Mesenchymal stem cell (in vitro differentiated cells and primary cell): Measurements from ENCODE around the gene RBSN.
A peak's percentile ranks its signal among the peaks of the same experiment; 100 is the strongest.

Source experiments
- DNase-seq: peaks from one replicate; pipeline ENCODE4 v3.0.0-alpha.2; 2013
- H2AFZ ChIP-seq: one replicate; pipeline ENCODE4 v1.6.1; 2013; ENCODE audit warnings: low read depth, mild to moderate bottlenecking, control low read depth, inconsistent platforms, low read length, moderate library complexity
- H2AK5ac ChIP-seq: 2 replicates; pipeline ENCODE4 v1.6.1; 2013; ENCODE audit warnings: low read length, moderate library complexity, mild to moderate bottlenecking, inconsistent platforms; ENCODE audit not compliant: severe bottlenecking
- H2BK120ac ChIP-seq: one replicate; pipeline ENCODE4 v1.6.1; 2013; ENCODE audit warnings: low read depth, mild to moderate bottlenecking, inconsistent platforms, low read length, moderate library complexity
- H2BK12ac ChIP-seq, 2 experiments: one replicate each; pipeline ENCODE4 v1.6.1; 2013; ENCODE audit warnings: inconsistent platforms in 2 of 2, low read length in 2 of 2, mild to moderate bottlenecking in 2 of 2, moderate library complexity in 2 of 2, control low read depth in 1 of 2
- H2BK15ac ChIP-seq: one replicate; pipeline ENCODE4 v1.6.1; 2013; ENCODE audit warnings: mild to moderate bottlenecking, low read depth, inconsistent platforms; ENCODE audit not compliant: poor library complexity, severe bottlenecking
- H2BK5ac ChIP-seq: 2 replicates; pipeline ENCODE4 v1.6.1; 2013; ENCODE audit warnings: low read depth, mild to moderate bottlenecking, low read length, control low read depth, inconsistent platforms; ENCODE audit not compliant: poor library complexity, severe bottlenecking
- H3K14ac ChIP-seq, 2 experiments: one replicate each; pipeline ENCODE4 v1.6.1; 2013; ENCODE audit warnings: inconsistent platforms in 2 of 2, low read length in 2 of 2, control low read depth in 1 of 2, mild to moderate bottlenecking in 1 of 2, moderate library complexity in 1 of 2
- H3K18ac ChIP-seq, 2 experiments: one replicate each; pipeline ENCODE4 v1.6.1; 2013; ENCODE audit warnings: inconsistent platforms in 2 of 2, low read length in 2 of 2, control low read depth in 1 of 2, low read depth in 1 of 2, mild to moderate bottlenecking in 1 of 2
- H3K23ac ChIP-seq, 2 experiments: one replicate each; pipeline ENCODE4 v1.6.1; 2013; ENCODE audit warnings: inconsistent platforms in 2 of 2, low read length in 2 of 2, mild to moderate bottlenecking in 2 of 2, moderate library complexity in 2 of 2, control low read depth in 1 of 2
- H3K27ac ChIP-seq: 2 replicates; pipeline ENCODE4 v1.5.1; 2013; ENCODE audit warnings: mild to moderate bottlenecking, moderate library complexity, low read length, control low read depth, inconsistent platforms; ENCODE audit not compliant: poor library complexity, severe bottlenecking
- H3K27me3 ChIP-seq, 2 experiments: 2 replicates each; pipeline versions ENCODE4 v1.6.1 to v1.7.0; 2013; ENCODE audit warnings: low read length in 2 of 2, mild to moderate bottlenecking in 2 of 2, moderate library complexity in 2 of 2, control low read depth in 1 of 2, inconsistent platforms in 1 of 2; ENCODE audit not compliant: control insufficient read depth in 1 of 2, insufficient read depth in 1 of 2
- H3K36me3 ChIP-seq, 2 experiments: 2 replicates each; pipeline versions ENCODE4 v1.6.1 to v1.7.0; 2013; ENCODE audit warnings: low read length in 2 of 2, control low read depth in 1 of 2, inconsistent platforms in 1 of 2, low read depth in 1 of 2, mild to moderate bottlenecking in 1 of 2; ENCODE audit not compliant: insufficient read depth in 2 of 2, control insufficient read depth in 1 of 2
- H3K4ac ChIP-seq, 2 experiments: one replicate each; pipeline ENCODE4 v1.6.1; 2013; ENCODE audit warnings: inconsistent platforms in 2 of 2, low read length in 2 of 2, mild to moderate bottlenecking in 2 of 2, moderate library complexity in 2 of 2, control low read depth in 1 of 2, low read depth in 1 of 2
- H3K4me1 ChIP-seq: 2 replicates; pipeline ENCODE4 v1.6.1; 2013; ENCODE audit warnings: low read depth, low read length, control low read depth; ENCODE audit not compliant: control insufficient read depth, insufficient read depth
- H3K4me2 ChIP-seq: 2 replicates; pipeline ENCODE4 v1.6.1; 2013; ENCODE audit warnings: low read length, mild to moderate bottlenecking, inconsistent platforms; ENCODE audit not compliant: poor library complexity, severe bottlenecking
- H3K4me3 ChIP-seq, 2 experiments: 2 replicates each; pipeline versions ENCODE4 v1.5.1 to v1.7.0; 2013; ENCODE audit warnings: low read length in 2 of 2, mild to moderate bottlenecking in 2 of 2, control low read depth in 1 of 2, low read depth in 1 of 2; ENCODE audit not compliant: insufficient read depth in 1 of 2
- H3K79me1 ChIP-seq: replicated peaks from 2 replicates; pipeline ENCODE4 v1.6.1; 2013; ENCODE audit warnings: mild to moderate bottlenecking, control low read depth, low read length, inconsistent platforms; ENCODE audit not compliant: poor library complexity, severe bottlenecking
- H3K9ac ChIP-seq: 2 replicates; pipeline ENCODE4 v1.7.0; 2013; ENCODE audit warnings: mild to moderate bottlenecking, low read length, moderate library complexity
- H3K9me3 ChIP-seq: 2 replicates; pipeline ENCODE4 v1.7.0; 2013; ENCODE audit warnings: mild to moderate bottlenecking, low read length; ENCODE audit not compliant: control insufficient read depth
- H4K8ac ChIP-seq: one replicate; pipeline ENCODE4 v1.6.1; 2013; ENCODE audit warnings: inconsistent platforms, mild to moderate bottlenecking, low read length, moderate library complexity
- H4K91ac ChIP-seq: one replicate; pipeline ENCODE4 v1.6.1; 2013; ENCODE audit warnings: mild to moderate bottlenecking, low read length, inconsistent platforms
- WGBS: methylation state at CpG from one replicate; pipeline ENCODE4 v1.1.7; 2013; ENCODE audit warnings: mixed read lengths; 5-methylcytosine and 5-hydroxymethylcytosine counted together

RBSN gene

GRCh38 chr3:15050405-15051092 is 48.4 kb downstream of the RBSN start:
- WGBS: 88% methylated on average over 3 of the region's 3 CpGs
- H4K91ac ChIP-seq: no peak overlapping the region
- H3K4me2 ChIP-seq: no peak overlapping the region
- H3K79me1 ChIP-seq: peaks cover 34% of the 10 kb centered on the region
- DNase-seq: no peak
- no peak overlapping the region for H4K8ac ChIP-seq
- no peak overlapping the region for H2BK5ac ChIP-seq
- H3K36me3 ChIP-seq: peaks cover 50 to 80% of the 10 kb centered on the region in 2 experiments
- H3K27ac ChIP-seq: no peak overlapping the region
- H2BK12ac ChIP-seq: no peak overlapping the region
- peak overlapping the region in 1 of 2 experiments; percentile 77 for H3K23ac ChIP-seq
- H3K4me3 ChIP-seq: no peak overlapping the region
- no peak overlapping the region for H3K4ac ChIP-seq
- H2AK5ac ChIP-seq: no peak overlapping the region
- no peaks in the 10 kb centered on the region for H3K9me3 ChIP-seq
- no peak overlapping the region for H3K9ac ChIP-seq
- no peak overlapping the region for H3K14ac ChIP-seq
- H2BK15ac ChIP-seq: no peak overlapping the region
- H3K18ac ChIP-seq: no peak overlapping the region
- no peak overlapping the region for H2AFZ ChIP-seq
- peaks cover 1% of the 10 kb centered on the region for H3K4me1 ChIP-seq
- H2BK120ac ChIP-seq: no peak overlapping the region
- no peaks in the 10 kb centered on the region for H3K27me3 ChIP-seq

- peaks cover 57 to 90% of the 10 kb centered on the region in 2 experiments for H3K36me3 ChIP-seq
- no peaks in the 10 kb centered on the region for H3K27me3 ChIP-seq
- H2AFZ ChIP-seq: no peak overlapping the region
- 96% methylated on average over 2 of the region's 2 CpGs for WGBS
- no peaks in the 10 kb centered on the region for H3K9me3 ChIP-seq
- no peak overlapping the region for H2BK5ac ChIP-seq
- no peak overlapping the region for H4K91ac ChIP-seq
- no peak for DNase-seq
- no peak overlapping the region for H3K18ac ChIP-seq
- H3K27ac ChIP-seq: no peak overlapping the region
- peaks cover 39% of the 10 kb centered on the region for H3K79me1 ChIP-seq
- no peak overlapping the region for H2BK12ac ChIP-seq
- no peak overlapping the region for H2BK15ac ChIP-seq
- H3K4me2 ChIP-seq: no peak overlapping the region
- H2AK5ac ChIP-seq: no peak overlapping the region
- no peak overlapping the region for H4K8ac ChIP-seq
- no peaks in the 10 kb centered on the region for H3K4me1 ChIP-seq
- H3K14ac ChIP-seq: no peak overlapping the region
- H3K9ac ChIP-seq: no peak overlapping the region
- H3K23ac ChIP-seq: peak overlapping the region in 1 of 2 experiments; percentile 10
- no peak overlapping the region for H3K4me3 ChIP-seq
- H2BK120ac ChIP-seq: no peak overlapping the region
- H3K4ac ChIP-seq: no peak overlapping the region
Observed at GRCh38 chr3:15049584-15049983, 49.4 kb downstream of the RBSN start.

GRCh38 chr3:15045667-15046066 is 53.3 kb downstream of the RBSN start:
- H2AK5ac ChIP-seq: no peak overlapping the region
- H3K27ac ChIP-seq: no peak overlapping the region
- no peak overlapping the region for H3K9ac ChIP-seq
- H3K36me3 ChIP-seq: peaks cover 56 to 99% of the 10 kb centered on the region in 2 experiments
- DNase-seq: no peak
- no peak overlapping the region for H2BK12ac ChIP-seq
- no peak overlapping the region for H2BK120ac ChIP-seq
- H3K27me3 ChIP-seq: no peaks in the 10 kb centered on the region
- H2AFZ ChIP-seq: no peak overlapping the region
- H3K14ac ChIP-seq: no peak overlapping the region
- no peak overlapping the region for H3K18ac ChIP-seq
- H3K79me1 ChIP-seq: peaks cover 44% of the 10 kb centered on the region
- no peak overlapping the region for H4K91ac ChIP-seq
- no peaks in the 10 kb centered on the region for H3K9me3 ChIP-seq
- no peak overlapping the region for H3K4ac ChIP-seq
- no peak overlapping the region for H2BK15ac ChIP-seq
- H3K23ac ChIP-seq: no peak overlapping the region
- 97% methylated on average over 1 of the region's 1 CpG for WGBS
- no peak overlapping the region for H4K8ac ChIP-seq
- H3K4me2 ChIP-seq: no peak overlapping the region
- no peaks in the 10 kb centered on the region for H3K4me1 ChIP-seq
- H2BK5ac ChIP-seq: no peak overlapping the region
- no peak overlapping the region for H3K4me3 ChIP-seq

- Histone ChIP-seq H2BK120ac (no peak overlapping the region), H2BK5ac (no peak overlapping the region), H3K4me1 (no peaks in the 10 kb centered on the region), H3K27me3 (no peaks in the 10 kb centered on the region), H3K9me3 (no peaks in the 10 kb centered on the region), H2AK5ac (no peak overlapping the region), H3K36me3 (peaks cover 50 to 97% of the 10 kb centered on the region in 2 experiments), H3K4me2 (no peak overlapping the region), H3K23ac (no peak overlapping the region), H3K79me1 (peaks cover 40% of the 10 kb centered on the region), H4K8ac (no peak overlapping the region), H2BK12ac (no peak overlapping the region), H3K4me3 (no peak overlapping the region), H2BK15ac (no peak overlapping the region), H3K14ac (no peak overlapping the region), H3K4ac (no peak overlapping the region), H3K27ac (no peak overlapping the region), H3K18ac (no peak overlapping the region), H3K9ac (no peak overlapping the region), H4K91ac (no peak overlapping the region), H2AFZ (no peak overlapping the region)
- 97% methylated on average over 7 of the region's 7 CpGs for WGBS
- no peak for DNase-seq
Observed at GRCh38 chr3:15044326-15044725, 54.6 kb downstream of the RBSN start.
